Bronchial epithelial cell (primary cell): ENCODE results near the gene RBFOX2. TPM values are rescaled to one million over a fixed set of nuclear protein-coding genes. Genes with fewer than 3 reads are reported as not detected.

Experiments used
- DNase-seq: peaks from one replicate; pipeline ENCODE4 v3.0.0-alpha.2; 2010; ENCODE audit warnings: low read depth
- FAIRE-seq: peaks from 2 replicates; lab custom pipeline; 2011; peaks lifted over from hg19 to GRCh38; lab: Jason Lieb, UNC
- H3K27me3 ChIP-seq: 2 replicates; pipeline ENCODE4 v1.5.1; 2011; ENCODE audit warnings: low read length; ENCODE audit not compliant: control insufficient read depth, insufficient read depth
- H3K36me3 ChIP-seq: 2 replicates; pipeline ENCODE4 v1.5.1; 2011; ENCODE audit warnings: low read length; ENCODE audit not compliant: control insufficient read depth, insufficient read depth
- H3K4me3 ChIP-seq: 2 replicates; pipeline ENCODE4 v1.5.1; 2011; ENCODE audit warnings: mild to moderate bottlenecking, low read depth, low read length, control low read depth
- CTCF ChIP-seq: IDR thresholded peaks from 2 replicates; pipeline ENCODE4 v1.5.1; 2011; ENCODE audit warnings: mild to moderate bottlenecking, moderate library complexity, low read length, control low read depth, inconsistent platforms; ENCODE audit not compliant: insufficient read depth, severe bottlenecking
- total RNA-seq: library from RNA; depleted of rRNA; stranded (reverse); fragments of >200 nt; gene quantifications from 2 replicates; pipeline ENCODE4 v1.2.1, GENCODE V29; 2014

RBFOX2 gene
- total RNA-seq, 1 donor from 2014 or later: 69.5 TPM

GRCh38 chr22:35842954-35843353 lies 185.7 kb downstream of the RBFOX2 start:
- DNase-seq (peak; percentile 48), FAIRE-seq (no peak)
- no peaks in the 10 kb centered on the region for H3K36me3 ChIP-seq

GRCh38 chr22:35842519-35842913 lies 186.1 kb downstream of the RBFOX2 start:
- TF ChIP-seq CTCF: no peak
- FAIRE-seq: no peak

More at GRCh38 chr22:35842954-35843353, 185.7 kb downstream of the RBFOX2 start:
- peak; percentile 66 for TF ChIP-seq CTCF
- H3K27me3 ChIP-seq: no peaks in the 10 kb centered on the region
- no peak overlapping the region for H3K4me3 ChIP-seq

GRCh38 chr22:35841907-35842518 lies 186.6 kb downstream of the RBFOX2 start:
- Histone ChIP-seq H3K36me3 (no peaks in the 10 kb centered on the region), H3K27me3 (no peaks in the 10 kb centered on the region), H3K4me3 (no peak overlapping the region)
- TF ChIP-seq CTCF: no peak
- FAIRE-seq (no peak), DNase-seq (no peak)

More at GRCh38 chr22:35842519-35842913, 186.1 kb downstream of the RBFOX2 start:
- H3K36me3 ChIP-seq: no peaks in the 10 kb centered on the region
- no peaks in the 10 kb centered on the region for H3K27me3 ChIP-seq
- no peak overlapping the region for H3K4me3 ChIP-seq
- DNase-seq: no peak

- Histone ChIP-seq H3K4me3 (peak overlapping the region; percentile 53), H3K36me3 (no peaks in the 10 kb centered on the region), H3K27me3 (no peaks in the 10 kb centered on the region)
- DNase-seq: peak; percentile 94
- no peak for FAIRE-seq
- no peak for TF ChIP-seq CTCF
Observed at GRCh38 chr22:35840302-35840739, 188.3 kb downstream of the RBFOX2 start.

GRCh38 chr22:35839841-35840301 lies 188.8 kb downstream of the RBFOX2 start:
- peak overlapping the region; percentile 53 for H3K4me3 ChIP-seq
- FAIRE-seq (no peak), DNase-seq (peak; percentile 52)
- no peak for TF ChIP-seq CTCF
- no peaks in the 10 kb centered on the region for H3K27me3 ChIP-seq
- no peaks in the 10 kb centered on the region for H3K36me3 ChIP-seq
